GM12874 (cell line): ENCODE data around the gene TNPO3.
A peak's percentile ranks its signal among the peaks of the same experiment; 100 is the strongest.

Experiments used
- TF ChIP-seq, protein P1 (sequence below): IDR thresholded peaks from 2 replicates; pipeline ENCODE4 v1.5.1; 2011; ENCODE audit warnings: low read depth, mild to moderate bottlenecking, control low read depth, low read length, moderate library complexity; ENCODE audit not compliant: insufficient read depth

Gene TNPO3

DNA sequence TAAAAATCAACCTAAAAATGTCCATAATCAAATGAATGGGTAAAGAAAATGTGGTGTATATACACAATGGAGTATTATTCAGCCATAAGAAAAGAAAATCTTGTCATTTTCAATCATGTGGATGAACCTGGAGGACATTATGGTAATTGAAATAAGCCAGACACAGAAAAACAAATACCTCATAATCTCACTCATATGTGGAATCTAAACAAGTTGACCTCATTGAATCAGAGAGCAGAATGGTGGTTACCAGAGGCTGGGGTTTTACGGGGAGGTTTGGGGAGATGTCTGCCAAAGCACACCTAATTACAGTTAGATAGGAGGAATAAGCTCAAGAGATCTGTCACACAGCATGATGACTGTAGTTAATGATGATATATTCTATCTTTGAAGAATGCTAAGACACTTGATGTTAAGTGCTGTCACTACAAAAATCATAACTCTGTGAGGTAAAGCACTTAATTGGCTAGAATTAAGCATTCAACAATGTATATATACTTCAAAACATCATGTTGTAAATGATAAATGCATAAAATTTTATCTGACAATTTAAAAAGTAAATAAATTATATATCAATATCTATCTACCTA is 39.1 kb upstream of the TNPO3 start:
- TF ChIP-seq, protein P1, sequence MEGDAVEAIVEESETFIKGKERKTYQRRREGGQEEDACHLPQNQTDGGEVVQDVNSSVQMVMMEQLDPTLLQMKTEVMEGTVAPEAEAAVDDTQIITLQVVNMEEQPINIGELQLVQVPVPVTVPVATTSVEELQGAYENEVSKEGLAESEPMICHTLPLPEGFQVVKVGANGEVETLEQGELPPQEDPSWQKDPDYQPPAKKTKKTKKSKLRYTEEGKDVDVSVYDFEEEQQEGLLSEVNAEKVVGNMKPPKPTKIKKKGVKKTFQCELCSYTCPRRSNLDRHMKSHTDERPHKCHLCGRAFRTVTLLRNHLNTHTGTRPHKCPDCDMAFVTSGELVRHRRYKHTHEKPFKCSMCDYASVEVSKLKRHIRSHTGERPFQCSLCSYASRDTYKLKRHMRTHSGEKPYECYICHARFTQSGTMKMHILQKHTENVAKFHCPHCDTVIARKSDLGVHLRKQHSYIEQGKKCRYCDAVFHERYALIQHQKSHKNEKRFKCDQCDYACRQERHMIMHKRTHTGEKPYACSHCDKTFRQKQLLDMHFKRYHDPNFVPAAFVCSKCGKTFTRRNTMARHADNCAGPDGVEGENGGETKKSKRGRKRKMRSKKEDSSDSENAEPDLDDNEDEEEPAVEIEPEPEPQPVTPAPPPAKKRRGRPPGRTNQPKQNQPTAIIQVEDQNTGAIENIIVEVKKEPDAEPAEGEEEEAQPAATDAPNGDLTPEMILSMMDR: no peak

DNA sequence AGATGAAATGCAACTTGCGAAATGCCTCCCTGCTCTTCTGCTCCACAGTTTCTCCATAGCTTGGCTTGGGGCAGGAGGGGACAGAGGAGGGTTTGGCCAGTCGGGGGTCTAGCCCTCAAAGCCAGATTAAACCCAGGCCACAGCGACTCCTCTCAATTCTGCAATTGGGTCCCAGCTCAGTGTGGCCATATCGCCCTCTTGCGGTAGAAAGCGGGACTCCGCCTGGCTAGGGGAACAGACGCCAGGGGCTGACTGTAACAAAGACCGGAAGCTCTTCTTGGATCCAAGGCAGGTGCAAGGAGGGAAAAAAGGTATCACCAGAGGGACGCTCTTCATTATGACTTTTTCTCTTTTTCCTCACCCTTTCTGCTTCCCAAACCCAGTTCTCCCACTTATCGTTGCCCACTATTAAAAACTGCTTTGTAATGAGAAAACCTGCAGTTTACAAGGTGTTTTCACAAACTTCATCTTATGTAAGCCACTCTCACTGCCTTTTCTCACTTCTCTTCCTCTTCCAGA is 36.6 kb upstream of the TNPO3 start:
- TF ChIP-seq, protein P1: peak; percentile 97

DNA sequence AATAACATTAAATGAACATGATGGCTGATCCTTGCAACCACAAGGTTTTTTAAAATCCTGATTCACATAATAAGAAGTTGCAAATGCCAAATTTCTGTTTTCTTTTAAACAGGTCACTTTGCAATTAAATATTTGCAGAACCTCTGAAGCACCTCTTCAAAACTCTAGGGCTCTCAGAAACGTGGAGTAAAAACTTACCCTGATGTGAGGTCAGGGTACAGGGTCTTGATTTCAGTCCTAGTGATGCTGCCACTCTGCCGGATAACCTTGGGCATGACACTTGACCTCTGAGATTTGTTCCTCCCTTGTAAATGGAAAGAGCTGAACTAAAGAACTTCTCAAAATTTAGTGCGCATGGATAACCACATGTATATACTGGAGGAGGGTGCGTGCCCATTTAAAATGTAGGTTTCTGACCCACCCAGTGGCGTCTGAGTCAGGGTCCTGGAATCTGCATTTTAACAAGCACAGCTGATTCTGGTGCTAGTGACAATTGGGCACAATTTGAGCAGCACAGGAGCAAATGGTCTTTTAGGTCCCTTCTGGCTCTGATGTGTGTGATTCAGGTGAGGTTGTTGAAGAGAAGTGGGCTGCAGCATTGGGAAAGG is 35.5 kb upstream of the TNPO3 start:
- TF ChIP-seq, protein P1: no peak

DNA sequence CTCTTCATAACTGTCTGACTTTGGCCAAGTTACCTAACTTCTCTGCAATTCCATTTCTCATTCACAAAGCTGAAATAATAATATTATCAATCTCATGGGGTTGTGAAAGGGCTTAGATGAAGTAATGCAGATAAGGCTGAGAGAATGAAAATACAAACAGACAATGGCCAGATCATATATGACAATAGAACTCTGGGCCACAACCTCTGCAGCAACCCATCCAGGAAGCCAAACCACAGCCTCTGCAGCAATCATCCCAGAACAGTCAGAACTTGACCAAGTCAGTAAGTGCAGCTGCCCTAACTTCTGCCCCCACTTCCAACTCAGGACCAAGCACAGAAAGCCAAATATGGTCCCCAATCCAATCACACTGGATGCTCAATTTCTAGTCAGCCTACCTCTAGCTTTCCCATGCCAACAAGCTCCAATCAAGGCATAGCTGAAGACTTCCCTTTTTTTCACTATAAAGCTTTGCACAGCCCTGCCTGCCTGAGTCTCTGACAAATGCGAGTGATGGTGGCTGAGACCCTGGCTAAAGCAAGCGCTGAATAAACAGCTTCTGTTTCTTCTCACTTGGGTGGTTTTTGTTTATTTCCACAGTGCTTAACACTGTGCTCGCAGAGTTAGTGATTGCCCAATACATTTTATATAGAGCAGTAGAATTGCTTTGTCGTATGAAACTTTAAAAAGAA is 34.8 kb upstream of the TNPO3 start:
- TF ChIP-seq, protein P1: no peak

DNA sequence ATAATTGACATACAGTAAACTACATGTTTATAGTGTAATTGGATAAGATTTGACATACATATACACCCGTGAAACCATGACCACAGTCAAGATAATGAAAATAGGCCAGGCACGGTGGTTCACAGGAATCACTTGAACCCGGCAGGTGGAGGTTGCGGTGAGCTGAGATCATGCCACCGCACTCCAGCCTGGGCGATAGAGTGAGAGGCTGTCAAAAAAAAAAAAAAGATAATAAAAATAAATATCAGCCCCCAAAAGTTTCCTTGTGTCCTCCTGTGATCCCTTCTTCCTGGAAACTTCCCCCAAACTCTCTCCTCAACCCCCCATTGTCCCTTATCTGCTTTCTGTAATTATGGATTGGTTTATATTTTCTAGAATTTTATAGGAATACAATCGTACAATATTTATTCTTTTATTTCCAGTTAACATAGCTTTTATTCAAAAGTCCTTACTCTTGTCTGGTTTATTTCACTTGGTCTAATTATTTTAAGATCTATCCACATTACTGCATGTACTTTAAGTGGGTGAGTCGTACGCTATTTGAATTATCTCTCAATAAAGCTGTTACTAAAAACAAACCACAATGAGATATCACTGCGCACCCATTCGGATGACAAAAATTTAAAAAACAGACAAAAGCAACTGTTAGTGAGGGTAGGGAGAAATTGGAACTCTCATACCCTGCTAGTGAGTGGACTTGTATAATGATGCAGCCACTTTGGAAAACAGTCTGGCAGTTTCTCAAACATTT is 30.1 kb upstream of the TNPO3 start:
- TF ChIP-seq, protein P1: no peak

DNA sequence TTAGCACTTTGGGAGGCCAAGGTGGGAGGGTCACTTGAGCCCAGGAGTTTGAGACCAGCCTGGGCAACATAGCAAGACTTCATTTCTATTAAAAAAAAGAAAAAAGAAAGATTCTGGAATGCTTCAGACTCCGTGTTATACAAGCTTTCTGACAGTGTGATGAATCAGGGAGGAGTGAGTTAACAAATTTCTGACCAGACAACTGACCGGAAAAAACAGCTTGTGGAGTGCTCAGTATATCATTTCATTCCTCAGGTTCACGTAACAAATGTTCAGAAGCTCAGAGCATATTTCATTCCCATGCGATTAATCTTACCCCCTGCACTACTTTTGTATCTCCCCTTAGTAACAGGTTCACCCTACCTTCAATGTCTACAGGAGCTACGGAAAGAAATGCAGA is 28.6 kb upstream of the TNPO3 start:
- TF ChIP-seq, protein P1: no peak

DNA sequence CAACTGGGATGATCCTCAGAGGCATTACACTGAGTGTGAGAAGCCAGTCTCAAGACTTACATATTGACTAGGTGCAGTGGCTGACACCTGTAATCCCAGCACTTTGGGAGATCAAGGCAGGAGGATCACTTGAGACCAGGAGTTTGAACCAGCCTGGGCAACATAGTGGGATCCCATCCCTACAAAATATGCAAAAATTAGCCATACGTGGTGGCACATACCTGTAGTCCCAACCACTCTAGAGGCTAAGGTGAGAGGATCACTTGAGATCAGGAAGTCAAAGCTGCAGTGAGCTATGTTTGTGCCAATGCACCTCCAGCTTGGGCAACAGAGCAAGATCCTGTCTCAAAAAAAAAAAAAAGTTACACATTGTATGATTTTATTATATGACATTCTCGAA is 23.5 kb upstream of the TNPO3 start:
- TF ChIP-seq, protein P1: no peak
